Inferior parietal cortex (tissue), 1 donor: ENCODE results near the gene TMEM131L.
"Not testable (repeated sequence)": the region's sequence is repeated elsewhere in the genome, so short reads cannot be mapped to it uniquely, and the experiment has no call there.

Source experiments
- DNase-seq: peaks from one replicate; pipeline ENCODE4 v3.0.0-alpha.2; 2016; ENCODE audit errors: extremely low spot score

The TMEM131L gene

GRCh38 chr4:153447175-153447905 lies 18.8 kb upstream of the TMEM131L start:
- no peak for DNase-seq

GRCh38 chr4:153448003-153448731 lies 18.0 kb upstream of the TMEM131L start:
- no peak for DNase-seq

- DNase-seq: no peak
Measured at GRCh38 chr4:153449338-153449737, 16.8 kb upstream of the TMEM131L start.

GRCh38 chr4:153450544-153450917 lies 15.6 kb upstream of the TMEM131L start:
- no peak for DNase-seq

GRCh38 chr4:153451145-153451544 lies 15.0 kb upstream of the TMEM131L start:
- DNase-seq: not testable (repeated sequence)

GRCh38 chr4:153451911-153452657 lies 14.1 kb upstream of the TMEM131L start:
- DNase-seq: no peak

- no peak for DNase-seq
Measured at GRCh38 chr4:153452658-153453378, 13.3 kb upstream of the TMEM131L start.

GRCh38 chr4:153453402-153453801 lies 12.8 kb upstream of the TMEM131L start:
- no peak for DNase-seq

- DNase-seq: no peak
Measured at GRCh38 chr4:153458969-153459368, 7.2 kb upstream of the TMEM131L start.

GRCh38 chr4:153461549-153461948 lies 4.6 kb upstream of the TMEM131L start:
- not testable (repeated sequence) for DNase-seq

- DNase-seq: peak; percentile 10
Measured at GRCh38 chr4:153464068-153464467, 2.1 kb upstream of the TMEM131L start.

GRCh38 chr4:153465140-153465539 lies 1.0 kb upstream of the TMEM131L start:
- DNase-seq: no peak

GRCh38 chr4:153465615-153466080 lies 512 bp upstream of the TMEM131L start:
- DNase-seq: no peak

GRCh38 chr4:153466949-153467896 lies 1.1 kb downstream of the TMEM131L start:
- no peak for DNase-seq

- no peak for DNase-seq
Measured at GRCh38 chr4:153467897-153468262, 1.7 kb downstream of the TMEM131L start.

GRCh38 chr4:153468587-153468986 lies 2.4 kb downstream of the TMEM131L start:
- no peak for DNase-seq

- DNase-seq: no peak
Measured at GRCh38 chr4:153469031-153469430, 2.9 kb downstream of the TMEM131L start.

- DNase-seq: not testable (repeated sequence)
Measured at GRCh38 chr4:153471071-153471697, 5.0 kb downstream of the TMEM131L start.

GRCh38 chr4:153471698-153472093 lies 5.5 kb downstream of the TMEM131L start:
- DNase-seq: no peak
